Lung (tissue), 12 donors: Measurements from ENCODE around the gene LTA. TPM values are rescaled to one million over a fixed set of nuclear protein-coding genes. Genes with fewer than 3 reads are reported as not detected.

Experiments
- ATAC-seq: fragments of 200-7000 bp; cut with Tn5 transposase; one replicate; pipeline ENCODE4 v1.9.1; 2020; ENCODE audit warnings: moderate number of reproducible peaks; ENCODE audit not compliant: insufficient read depth, low FRiP score
- DNase-seq, 3 donors: peaks; one replicate each; pipeline ENCODE4 v3.0.0-alpha.2; 2013 to 2017
- H3K27ac ChIP-seq, 2 donors: one replicate each; pipeline ENCODE4 v1.5.1; 2013; ENCODE audit warnings: mild to moderate bottlenecking in 2 of 2, moderate library complexity in 2 of 2, control low read depth in 1 of 2, inconsistent platforms in 1 of 2, low read depth in 1 of 2, low read length in 1 of 2
- H3K27me3 ChIP-seq, 3 donors: one replicate each; pipeline ENCODE4 v1.5.1; 2013; ENCODE audit warnings: low read length in 2 of 3; ENCODE audit not compliant: control insufficient read depth in 3 of 3, insufficient read depth in 3 of 3
- H3K36me3 ChIP-seq, 4 donors: one replicate each; pipeline ENCODE4 v1.5.1; 2013; ENCODE audit warnings: low read length in 4 of 4, mild to moderate bottlenecking in 1 of 4, moderate library complexity in 1 of 4; ENCODE audit not compliant: control insufficient read depth in 4 of 4, insufficient read depth in 4 of 4
- H3K4me1 ChIP-seq, 5 donors: one replicate each; pipeline ENCODE4 v1.5.1; 2013; ENCODE audit warnings: low read length in 5 of 5, mild to moderate bottlenecking in 2 of 5, moderate library complexity in 1 of 5; ENCODE audit not compliant: control insufficient read depth in 5 of 5, insufficient read depth in 5 of 5
- H3K4me3 ChIP-seq: one replicate; pipeline ENCODE4 v1.5.1; 2013; ENCODE audit warnings: mild to moderate bottlenecking, control low read depth, moderate library complexity
- H3K9ac ChIP-seq, 2 donors: one replicate each; pipeline ENCODE4 v1.5.1; 2013; ENCODE audit warnings: low read length in 2 of 2, control low read depth in 1 of 2; ENCODE audit not compliant: insufficient read depth in 1 of 2
- H3K9me3 ChIP-seq, 4 donors: one replicate each; pipeline ENCODE4 v1.5.1; 2013; ENCODE audit warnings: low read length in 3 of 4, mild to moderate bottlenecking in 1 of 4, moderate library complexity in 1 of 4; ENCODE audit not compliant: control insufficient read depth in 4 of 4, insufficient read depth in 3 of 4
- WGBS, 2 donors: extraction: QIAGEN DNeasy Blood & Tissue Kit; methylation state at CpG; one replicate each; pipeline ENCODE4 v1.1.7; 2013; 5-methylcytosine and 5-hydroxymethylcytosine counted together
- polyA plus RNA-seq, 2 donors: library from polyadenylated mRNA; stranded (reverse); fragments of 200-250 nt; gene quantifications; one replicate each; pipeline ENCODE4 v1.2.1, GENCODE V29; 2013
- total RNA-seq, 2 donors: library from RNA; depleted of rRNA in 1 of 2; stranded (reverse); fragments of >200 nt in 1 of 2; gene quantifications; one replicate each; pipeline ENCODE4 v1.2.1, GENCODE V29; 2014 to 2021
- TF ChIP-seq, protein P1 (sequence below): IDR thresholded peaks from 2 replicates; pipeline ENCODE4 v1.5.1; 2012; ENCODE audit warnings: mild to moderate bottlenecking; ENCODE audit errors: control extremely low read depth, extremely low read depth
- donor health status: control.
- donor health status: control.
- donor health status: Bipolar disorder and iron deficiency.
- donor health status: healthy.
- donor health status: DM: yes; HTN: yes; CAD: no.

Gene LTA
- total and polyA plus RNA-seq, 4 donors = 0.28 to 1.2 (median 0.47) TPM

DNA sequence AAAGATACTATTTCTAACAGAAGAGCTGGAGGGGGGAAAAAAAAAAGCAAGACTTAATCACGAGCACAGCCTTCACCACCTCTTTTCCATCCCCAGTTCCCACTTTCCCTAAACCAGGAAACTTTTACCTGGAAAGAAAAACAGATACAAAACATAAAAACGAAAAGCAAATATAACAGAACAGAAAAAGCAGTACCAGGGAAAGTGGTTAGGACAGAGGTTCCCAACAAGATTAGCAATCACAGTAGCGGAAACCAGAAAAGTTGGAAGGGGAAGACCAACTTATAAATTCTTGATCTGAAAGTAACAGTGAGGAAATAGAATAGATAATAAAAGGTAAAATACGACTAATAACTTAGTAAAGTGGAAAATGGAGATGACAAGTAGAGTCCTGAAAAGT is 31.4 kb upstream of the LTA start:
- ATAC-seq (no peak), DNase-seq (no peak)
- Histone ChIP-seq H3K27ac (peak overlapping the region in 1 of 2 donors; percentile 89), H3K4me1 (peaks cover 9 to 25% (median 15%) of the 10 kb centered on the region in 5 donors), H3K36me3 (peaks cover 18 to 44% (median 32%) of the 10 kb centered on the region in 4 donors), H3K27me3 (no peaks in the 10 kb centered on the region), H3K9me3 (no peaks in the 10 kb centered on the region), H3K4me3 (peak overlapping the region; percentile 88), H3K9ac (peak overlapping the region; percentile 100)
- WGBS, 2 donors = 18 to 22% methylated on average over 4 of the region's 4 CpGs
- TF ChIP-seq, protein P1, sequence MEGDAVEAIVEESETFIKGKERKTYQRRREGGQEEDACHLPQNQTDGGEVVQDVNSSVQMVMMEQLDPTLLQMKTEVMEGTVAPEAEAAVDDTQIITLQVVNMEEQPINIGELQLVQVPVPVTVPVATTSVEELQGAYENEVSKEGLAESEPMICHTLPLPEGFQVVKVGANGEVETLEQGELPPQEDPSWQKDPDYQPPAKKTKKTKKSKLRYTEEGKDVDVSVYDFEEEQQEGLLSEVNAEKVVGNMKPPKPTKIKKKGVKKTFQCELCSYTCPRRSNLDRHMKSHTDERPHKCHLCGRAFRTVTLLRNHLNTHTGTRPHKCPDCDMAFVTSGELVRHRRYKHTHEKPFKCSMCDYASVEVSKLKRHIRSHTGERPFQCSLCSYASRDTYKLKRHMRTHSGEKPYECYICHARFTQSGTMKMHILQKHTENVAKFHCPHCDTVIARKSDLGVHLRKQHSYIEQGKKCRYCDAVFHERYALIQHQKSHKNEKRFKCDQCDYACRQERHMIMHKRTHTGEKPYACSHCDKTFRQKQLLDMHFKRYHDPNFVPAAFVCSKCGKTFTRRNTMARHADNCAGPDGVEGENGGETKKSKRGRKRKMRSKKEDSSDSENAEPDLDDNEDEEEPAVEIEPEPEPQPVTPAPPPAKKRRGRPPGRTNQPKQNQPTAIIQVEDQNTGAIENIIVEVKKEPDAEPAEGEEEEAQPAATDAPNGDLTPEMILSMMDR = no peak

DNA sequence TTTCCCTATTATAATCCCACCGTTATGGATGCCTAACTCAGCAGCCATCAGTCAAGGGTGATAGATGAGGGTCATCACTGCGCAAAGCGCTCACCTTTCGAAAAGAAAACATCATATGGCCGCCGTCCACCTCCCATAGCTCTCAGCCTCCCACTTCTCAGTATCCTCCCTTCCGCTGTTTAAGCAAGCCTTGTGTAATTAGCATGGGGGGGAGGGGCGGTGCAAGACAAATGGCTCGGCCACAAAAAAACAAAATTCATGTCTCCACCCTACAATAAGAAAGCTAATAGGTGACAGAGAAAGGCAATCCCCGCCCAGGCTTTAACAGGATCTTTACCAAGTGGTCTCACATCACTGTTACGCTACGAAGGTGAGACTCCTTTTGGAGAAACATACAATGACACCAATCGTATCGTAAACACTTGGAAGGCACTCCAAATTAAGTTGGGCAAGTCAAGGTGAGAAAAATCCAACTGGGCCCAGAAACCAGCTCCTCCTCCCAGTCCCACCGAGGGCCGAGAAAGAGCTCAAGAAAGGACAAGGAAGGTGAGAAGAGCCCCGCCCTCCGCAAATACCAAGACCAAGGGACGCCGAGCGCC is 30.9 kb upstream of the LTA start:
- ATAC-seq (peak; percentile 13), DNase-seq (peak in 2 of 3 donors; percentile 54 to 73)
- 0 to 1% methylated on average over 21 of the region's 21 CpGs for WGBS, 2 donors
- Histone ChIP-seq H3K27ac (peak overlapping the region; percentile 89 to 96), H3K4me1 (peaks cover 9 to 28% (median 15%) of the 10 kb centered on the region in 5 donors), H3K9me3 (no peaks in the 10 kb centered on the region), H3K36me3 (peaks cover 15 to 39% (median 29%) of the 10 kb centered on the region in 4 donors), H3K4me3 (peak overlapping the region; percentile 88), H3K9ac (peak overlapping the region; percentile 100), H3K27me3 (no peaks in the 10 kb centered on the region)
- TF ChIP-seq, protein P1 = no peak

DNA sequence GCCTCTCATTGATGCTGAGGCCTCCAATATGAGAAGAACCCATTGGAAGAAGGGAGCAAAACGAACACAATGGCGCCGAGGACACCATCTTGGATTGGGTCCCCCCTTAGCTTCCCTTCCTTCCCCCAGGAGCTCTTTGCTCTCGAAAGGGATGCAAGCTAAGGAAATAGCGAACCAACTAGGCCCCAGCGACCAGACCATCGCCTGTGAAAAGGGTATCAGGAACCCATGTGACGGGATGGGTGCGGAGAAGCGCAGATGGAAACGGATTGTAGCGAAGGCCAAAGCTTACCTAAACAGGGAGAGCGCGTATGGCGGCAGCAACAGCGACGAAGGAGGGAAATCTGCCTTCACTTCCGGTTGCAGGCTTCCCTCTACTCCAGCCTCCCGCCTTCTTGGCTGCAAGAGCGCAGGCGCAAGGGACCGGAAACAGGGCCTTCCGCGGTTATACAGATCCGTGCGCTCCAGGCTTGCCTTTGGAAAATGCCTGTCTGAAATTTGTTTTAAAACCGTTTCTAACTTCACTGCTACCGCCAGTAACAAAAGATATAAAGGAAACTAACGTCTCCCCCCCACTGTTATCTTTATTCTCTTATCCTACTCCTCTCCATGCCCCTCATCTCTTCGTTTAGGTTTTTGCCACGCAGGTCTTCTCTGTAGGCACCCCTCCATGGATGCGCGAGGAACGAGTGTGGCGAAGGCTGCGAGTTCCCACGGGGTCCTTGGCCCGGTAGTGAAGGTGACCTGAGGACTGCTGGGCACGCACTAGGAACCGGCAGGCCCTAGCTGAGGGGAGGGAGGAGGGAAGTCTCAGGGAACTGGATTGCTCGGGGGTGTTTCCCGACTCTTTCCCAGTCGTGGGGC is 30.2 kb upstream of the LTA start, which contains the start of gene DDX39B:
Gene DDX39B, minus strand, starts transcription at position 346 of the 864 bp plus-strand sequence. CDS start 1,471 bp downstream, outside the sequence.
- Histone ChIP-seq H3K4me1 (peaks cover 9 to 35% (median 15%) of the 10 kb centered on the region in 5 donors), H3K27ac (peak within 1 kb of the TSS; percentile 89 to 96), H3K4me3 (peak within 1 kb of the TSS; percentile 88), H3K27me3 (no peaks in the 10 kb centered on the region), H3K9ac (peak within 1 kb of the TSS; percentile 100), H3K36me3 (peaks cover 15 to 32% (median 23%) of the 10 kb centered on the region in 4 donors), H3K9me3 (no peaks in the 10 kb centered on the region)
- DNase-seq (peak; percentile 97 to 99 (median 99)), ATAC-seq (peak; percentile 89)
- TF ChIP-seq, protein P1 = no peak
- 0 to 1% methylated on average over 43 of the region's 43 CpGs for WGBS, 2 donors
